ENCODE results near the gene RPS21. TPM values are rescaled to one million over a fixed set of nuclear protein-coding genes. Genes with fewer than 3 reads are reported as not detected.
A peak's percentile ranks its signal among the peaks of the same experiment; 100 is the strongest.

Gene RPS21
- total and polyA plus RNA-seq, 11 donors, result 434 to 3,051 (median 712) TPM

DNA sequence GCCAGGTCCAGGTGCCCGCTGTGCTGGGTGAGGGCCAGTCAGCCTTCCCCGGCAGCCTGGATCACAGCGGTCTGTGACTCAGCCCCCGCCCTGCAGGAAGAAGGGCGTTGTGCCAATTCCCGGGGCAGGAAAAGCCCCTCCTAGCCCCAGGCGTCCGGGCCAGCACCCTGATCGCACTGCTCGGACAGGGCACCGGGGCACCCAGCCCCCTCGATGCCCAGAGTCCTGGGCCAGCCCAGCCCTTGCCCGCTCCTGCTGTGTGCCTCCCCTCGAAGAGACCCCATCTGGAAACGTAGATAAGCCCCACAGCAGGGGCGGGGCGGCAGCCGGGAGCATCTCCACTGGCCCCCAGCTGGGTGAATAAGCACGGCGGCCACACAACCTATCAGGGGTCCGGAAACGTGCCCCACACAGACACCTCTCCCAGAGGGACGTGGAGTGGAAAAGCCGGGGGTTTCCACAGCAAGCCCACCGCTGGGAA is 29.7 kb upstream of the RPS21 start:
- no peaks in the 10 kb centered on the region for H3K9me3 ChIP-seq
- peak overlapping the region; percentile 69 to 97 (median 93) for H3K27ac ChIP-seq
- intact Hi-C loops (cut with DNase I), result loop anchor here in 4 of 10 donors (2.0 to 10.0 kb wide), 4 partner anchors 24 to 55 kb away; partner anchors contain the start of gene ADRM1 (in 2 of the 4)
- DNase-seq (peak; percentile 85 to 92 (median 87)), ATAC-seq (peak; percentile 17 to 56 (median 44))
- WGBS, 4 donors, result 7 to 27% (median 11%) methylated on average over 4 to 25 of the region's 25 CpGs
- H3K4me1 ChIP-seq, result peaks cover 36 to 96% (median 84%) of the 10 kb centered on the region in 12 donors
- H3K27me3 ChIP-seq, result peaks cover 0 to 4% (median 0%) of the 10 kb centered on the region in 9 donors
- H3K36me3 ChIP-seq, result peaks cover 0 to 19% (median under 1%) of the 10 kb centered on the region in 9 donors
- TF ChIP-seq POLR2A (IDR thresholded peaks at IDR 0.05), result peak in 1 of 2 donors; percentile 12
- TF ChIP-seq, protein P1, sequence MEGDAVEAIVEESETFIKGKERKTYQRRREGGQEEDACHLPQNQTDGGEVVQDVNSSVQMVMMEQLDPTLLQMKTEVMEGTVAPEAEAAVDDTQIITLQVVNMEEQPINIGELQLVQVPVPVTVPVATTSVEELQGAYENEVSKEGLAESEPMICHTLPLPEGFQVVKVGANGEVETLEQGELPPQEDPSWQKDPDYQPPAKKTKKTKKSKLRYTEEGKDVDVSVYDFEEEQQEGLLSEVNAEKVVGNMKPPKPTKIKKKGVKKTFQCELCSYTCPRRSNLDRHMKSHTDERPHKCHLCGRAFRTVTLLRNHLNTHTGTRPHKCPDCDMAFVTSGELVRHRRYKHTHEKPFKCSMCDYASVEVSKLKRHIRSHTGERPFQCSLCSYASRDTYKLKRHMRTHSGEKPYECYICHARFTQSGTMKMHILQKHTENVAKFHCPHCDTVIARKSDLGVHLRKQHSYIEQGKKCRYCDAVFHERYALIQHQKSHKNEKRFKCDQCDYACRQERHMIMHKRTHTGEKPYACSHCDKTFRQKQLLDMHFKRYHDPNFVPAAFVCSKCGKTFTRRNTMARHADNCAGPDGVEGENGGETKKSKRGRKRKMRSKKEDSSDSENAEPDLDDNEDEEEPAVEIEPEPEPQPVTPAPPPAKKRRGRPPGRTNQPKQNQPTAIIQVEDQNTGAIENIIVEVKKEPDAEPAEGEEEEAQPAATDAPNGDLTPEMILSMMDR (IDR thresholded peaks at IDR 0.05), result no peak
- peak overlapping the region in 11 of 12 donors; percentile 2 to 48 (median 34) for H3K4me3 ChIP-seq

DNA sequence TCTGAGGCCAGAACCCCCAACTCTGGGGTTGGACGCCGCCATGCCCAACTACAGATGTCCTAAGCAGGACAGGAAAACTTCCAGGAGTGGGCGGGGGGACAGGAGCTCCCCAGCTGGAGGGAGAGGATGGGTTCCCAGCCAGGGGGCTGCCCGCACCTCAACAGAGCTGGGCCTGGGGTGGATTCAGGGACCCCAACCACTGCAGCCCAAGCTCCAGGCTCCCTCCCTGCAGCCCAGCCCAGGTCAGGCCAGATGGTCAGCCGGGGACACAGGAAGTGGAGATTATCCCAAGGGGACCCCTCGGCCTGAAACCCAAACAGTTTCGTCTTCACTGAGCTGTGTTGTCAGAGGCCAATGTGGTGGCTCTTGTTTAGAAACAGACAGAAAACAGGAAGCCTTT is 29.2 kb upstream of the RPS21 start:
- Histone ChIP-seq H3K36me3 (peaks cover 0 to 18% (median 0%) of the 10 kb centered on the region in 9 donors), H3K27me3 (peaks cover 0 to 4% (median 0%) of the 10 kb centered on the region in 9 donors), H3K4me1 (peaks cover 40 to 96% (median 88%) of the 10 kb centered on the region in 12 donors), H3K4me3 (peak overlapping the region in 9 of 12 donors; percentile 15 to 48 (median 36)), H3K27ac (peak overlapping the region; percentile 69 to 97 (median 93)), H3K9me3 (no peaks in the 10 kb centered on the region)
- no peak for TF ChIP-seq POLR2A (IDR thresholded peaks at IDR 0.05)
- TF ChIP-seq, protein P1 (IDR thresholded peaks at IDR 0.05), result no peak
- peak in 3 of 5 donors; percentile 47 to 62 (median 58) for DNase-seq
- intact Hi-C loops (cut with DNase I), result loop anchor here in 4 of 10 donors (2.0 to 10.0 kb wide), 4 partner anchors 23 to 55 kb away; partner anchors contain the start of gene ADRM1 (in 2 of the 4)
- WGBS, 4 donors, result 28 to 56% (median 43%) methylated on average over 4 to 7 of the region's 7 CpGs
- no peak for ATAC-seq

DNA sequence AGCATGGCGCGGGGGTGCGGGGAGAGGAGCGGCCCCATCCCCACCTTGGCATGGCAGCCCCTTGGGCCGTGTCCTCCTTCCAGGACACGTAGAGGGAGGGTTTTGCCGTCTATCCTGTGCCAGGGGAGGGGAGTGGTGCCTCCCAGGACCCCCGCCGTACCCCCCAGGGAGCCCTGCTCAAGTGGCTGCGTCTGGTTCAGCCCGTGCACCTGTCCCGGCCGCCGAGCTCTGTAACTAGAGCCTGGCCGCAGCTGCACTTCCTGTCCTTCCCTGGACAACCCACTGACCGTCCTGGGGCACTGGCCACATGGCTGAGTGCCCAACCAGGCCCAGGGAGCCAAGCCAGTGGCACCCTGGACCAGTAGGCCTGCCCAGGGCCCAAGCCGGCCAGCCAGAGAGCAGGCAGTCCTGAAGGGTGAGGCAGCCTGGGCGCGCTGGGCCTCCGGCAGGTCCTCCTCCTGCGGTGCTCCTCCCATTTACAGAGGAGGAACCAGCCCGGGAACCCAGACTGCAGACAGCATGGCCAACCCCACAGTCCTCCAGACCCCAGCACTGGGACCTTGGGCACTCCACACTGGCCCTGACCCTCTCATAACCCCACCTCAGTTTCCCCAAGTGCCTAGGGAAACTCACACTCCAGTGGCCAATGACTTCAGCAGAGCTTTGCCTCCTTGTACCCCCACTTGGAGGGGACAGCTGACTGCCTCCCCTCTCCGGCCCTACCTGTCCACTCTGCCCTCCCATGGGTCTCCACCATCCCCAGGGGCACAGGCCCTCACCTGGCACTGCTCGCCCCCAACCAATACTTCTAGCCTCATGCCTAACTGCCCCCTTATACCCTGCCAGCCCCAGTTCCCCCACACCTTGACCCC is 28.5 kb upstream of the RPS21 start:
- DNase-seq, result peak in 4 of 5 donors; percentile 52 to 75 (median 60)
- H3K27ac ChIP-seq, result peak overlapping the region; percentile 69 to 97 (median 93)
- H3K4me1 ChIP-seq, result peaks cover 48 to 96% (median 89%) of the 10 kb centered on the region in 12 donors
- peak overlapping the region in 9 of 12 donors; percentile 15 to 48 (median 34) for H3K4me3 ChIP-seq
- peaks cover 0 to 4% (median 0%) of the 10 kb centered on the region in 9 donors for H3K27me3 ChIP-seq
- 40 to 56% (median 44%) methylated on average over 7 to 24 of the region's 24 CpGs for WGBS, 4 donors
- no peaks in the 10 kb centered on the region for H3K9me3 ChIP-seq
- intact Hi-C loops (cut with DNase I), result loop anchor here in 2 of 10 donors (5.0 to 10.0 kb wide), 2 partner anchors 54 to 56 kb away; partner anchors contain the start of gene ADRM1 (in 2 of the 2)
- peak in 1 of 4 donors; percentile 1 for ATAC-seq
- H3K36me3 ChIP-seq, result peaks cover 0 to 15% (median 0%) of the 10 kb centered on the region in 9 donors
- no peak for TF ChIP-seq POLR2A (IDR thresholded peaks at IDR 0.05)
- TF ChIP-seq, protein P1 (IDR thresholded peaks at IDR 0.05), result no peak

Measured in heart left ventricle (tissue), 16 donors.